ENCODE results near the gene CALML3.

GRCh38 chr10:5560142-5560816 lies 35.5 kb downstream of the CALML3 start:
- no peak for TF ChIP-seq CTCF (IDR thresholded peaks at IDR 0.05; ENCODE audit: low read depth, low read length)
- no peak for TF ChIP-seq EZH2phosphoT487 (IDR thresholded peaks at IDR 0.05; ENCODE audit: low read depth)

All from OCI-LY3 (cell line).